GM19372 (cell line): Measurements from ENCODE around the gene SCN3B.

Source experiments
- ATAC-seq: cut with Tn5 transposase; IDR thresholded peaks from one replicate; pipeline ENCODE4 v1.9.1; 2021; ENCODE audit warnings: mild to moderate bottlenecking, low read depth, moderate library complexity; ENCODE audit not compliant: unreplicated experiment

The SCN3B gene

GRCh38 chr11:123580137-123580536 is 74.3 kb downstream of the SCN3B start:
- no peak for ATAC-seq

- no peak for ATAC-seq
Observed at GRCh38 chr11:123579482-123579812, 75.0 kb downstream of the SCN3B start.
